Fibroblast of skin of left quadriceps (primary cell): ENCODE results near the gene PSMB2.
"Not testable (repeated sequence)": the region's sequence is repeated elsewhere in the genome, so short reads cannot be mapped to it uniquely, and the experiment has no call there.

Source experiments
- DNase-seq, 2 experiments: peaks; one replicate each; pipeline ENCODE4 v3.0.0-alpha.2; 2013; ENCODE audit warnings: low read depth in 2 of 2

PSMB2 gene

GRCh38 chr1:35592991-35593769, 48.1 kb downstream of the PSMB2 start:
- DNase-seq = no peak

GRCh38 chr1:35591211-35591610, 50.1 kb downstream of the PSMB2 start:
- DNase-seq = no peak

GRCh38 chr1:35590476-35591040, 50.8 kb downstream of the PSMB2 start:
- DNase-seq = no peak

GRCh38 chr1:35589516-35590427, 51.6 kb downstream of the PSMB2 start:
- no peak for DNase-seq

- no peak for DNase-seq
Measured at GRCh38 chr1:35588197-35588910, 53.0 kb downstream of the PSMB2 start.

- no peak for DNase-seq
Measured at GRCh38 chr1:35587736-35588135, 53.6 kb downstream of the PSMB2 start.

- no peak for DNase-seq
Measured at GRCh38 chr1:35586808-35587207, 54.5 kb downstream of the PSMB2 start.

GRCh38 chr1:35585805-35586204, 55.5 kb downstream of the PSMB2 start:
- DNase-seq = not testable (repeated sequence)

GRCh38 chr1:35585281-35585680, 56.0 kb downstream of the PSMB2 start:
- no peak for DNase-seq

- DNase-seq = not testable (repeated sequence)
Measured at GRCh38 chr1:35581621-35582020, 59.7 kb downstream of the PSMB2 start.

GRCh38 chr1:35580949-35581388, 60.4 kb downstream of the PSMB2 start:
- no peak for DNase-seq

GRCh38 chr1:35577071-35577998, 64.0 kb downstream of the PSMB2 start:
- DNase-seq = no peak

GRCh38 chr1:35576766-35577070, 64.6 kb downstream of the PSMB2 start:
- DNase-seq = not testable (repeated sequence)

GRCh38 chr1:35576061-35576765, 65.1 kb downstream of the PSMB2 start:
- no peak for DNase-seq

GRCh38 chr1:35575416-35575958, 65.8 kb downstream of the PSMB2 start:
- no peak for DNase-seq

GRCh38 chr1:35574655-35575415, 66.5 kb downstream of the PSMB2 start:
- no peak for DNase-seq

GRCh38 chr1:35574125-35574654, 67.1 kb downstream of the PSMB2 start:
- no peak for DNase-seq

GRCh38 chr1:35573198-35574124, 67.9 kb downstream of the PSMB2 start, which contains the start of gene TFAP2E:
TSS of gene TFAP2E (plus strand) at chr1:35573314. CDS start at chr1:35573578, 264 bp downstream.
- no peak for DNase-seq
